K562 (cell line): Measurements from ENCODE around the gene FXYD1. TPM values are rescaled to one million over a fixed set of nuclear protein-coding genes. Genes with fewer than 3 reads are reported as not detected.

Experiments used
- CBX3 ChIP-seq, 2 experiments: IDR thresholded peaks; 1 replicate in 1 of 2; 2 replicates in 1 of 2; pipeline ENCODE4 v1.6.1; 2012; ENCODE audit warnings: inconsistent platforms in 2 of 2, low read length in 2 of 2, borderline replicate concordance in 1 of 2, control low read depth in 1 of 2
- CTCF ChIP-seq, 3 experiments: IDR thresholded peaks in 2 of 3; conservative IDR thresholded peaks in 1 of 3; 2 replicates each; pipeline ENCODE4 v1.5.1; 2011 to 2012; ENCODE audit warnings: low read length in 3 of 3, mild to moderate bottlenecking in 3 of 3, control low read depth in 2 of 3, improper control_type of control experiment in 1 of 3, inconsistent platforms in 1 of 3, low read depth in 1 of 3, mixed read lengths in 1 of 3, moderate library complexity in 1 of 3; ENCODE audit not compliant: insufficient read depth in 2 of 3
- GATAD2B ChIP-seq: fragments of 450-650 bp; IDR thresholded peaks from 2 replicates; pipeline ENCODE4 v1.6.1; 2017; ENCODE audit warnings: mild to moderate bottlenecking, borderline replicate concordance
- MAX ChIP-seq: sonication (generic); formaldehyde crosslinking; IDR thresholded peaks from 2 replicates; pipeline ENCODE4 v1.9.0; 2022; ENCODE audit warnings: mild to moderate bottlenecking, missing genetic modification reagents
- MEIS2 ChIP-seq: fragments of 450-650 bp; IDR thresholded peaks from 2 replicates; pipeline ENCODE4 v1.6.1; 2014; ENCODE audit warnings: mild to moderate bottlenecking; ENCODE audit not compliant: partially characterized antibody
- MTF1 ChIP-seq: fragments of 250-450 bp; sonication (Bioruptor Pico); IDR thresholded peaks from 2 replicates; pipeline ENCODE4 v1.9.0; 2021; ENCODE audit warnings: moderate library complexity, mild to moderate bottlenecking, inconsistent platforms, borderline replicate concordance
- NRF1 ChIP-seq, 2 experiments: fragments of 450-650 bp; IDR thresholded peaks in 1 of 2; conservative IDR thresholded peaks in 1 of 2; 2 replicates each; pipeline ENCODE4 v1.6.1; 2014; ENCODE audit warnings: mild to moderate bottlenecking in 2 of 2
- POLR2G ChIP-seq: fragments of 200-400 bp; formaldehyde crosslinking; IDR thresholded peaks from 2 replicates; pipeline ENCODE4 v1.6.1; 2017; ENCODE audit warnings: low read depth, mild to moderate bottlenecking, antibody characterized with exemption, low read length, moderate library complexity
- POU5F1 ChIP-seq: fragments of 150-350 bp; IDR thresholded peaks from 2 replicates; pipeline ENCODE4 v1.6.1; 2014; ENCODE audit warnings: borderline replicate concordance, low read length, low read depth, mild to moderate bottlenecking; ENCODE audit not compliant: partially characterized antibody
- RBM14 ChIP-seq: fragments of 200-400 bp; formaldehyde crosslinking; IDR thresholded peaks from 2 replicates; pipeline ENCODE4 v1.6.1; 2018; ENCODE audit warnings: low read depth, mild to moderate bottlenecking, low read length, moderate library complexity, borderline replicate concordance; ENCODE audit not compliant: insufficient read depth
- RBM22 ChIP-seq: fragments of 200-400 bp; formaldehyde crosslinking; IDR thresholded peaks from 2 replicates; pipeline ENCODE4 v1.6.1; 2018; ENCODE audit warnings: low read length, low read depth; ENCODE audit not compliant: poor library complexity, severe bottlenecking
- RCOR1 ChIP-seq, 2 experiments: IDR thresholded peaks; 2 replicates each; pipeline ENCODE4 v1.6.1; 2012; ENCODE audit warnings: low read depth in 2 of 2, low read length in 2 of 2, borderline replicate concordance in 1 of 2, improper control_type of control experiment in 1 of 2
- THRAP3 ChIP-seq: fragments of 450-650 bp; IDR thresholded peaks from 2 replicates; pipeline ENCODE4 v1.6.1; 2016; ENCODE audit warnings: mild to moderate bottlenecking, inconsistent platforms, borderline replicate concordance
- ZNF197 ChIP-seq: fragments of 200-800 bp; sonication (Bioruptor generic); IDR thresholded peaks from 2 replicates; pipeline ENCODE4 v1.6.1; 2016; ENCODE audit warnings: low read depth, missing genetic modification characterization, missing compliant biosample characterization
- ZNF407 ChIP-seq: fragments of 450-650 bp; IDR thresholded peaks from 2 replicates; pipeline ENCODE4 v1.6.1; 2016; ENCODE audit warnings: low read depth
- polyA plus RNA-seq, 8 experiments: library from polyadenylated mRNA; depleted of rRNA in 4 of 8; stranded (reverse) in 5 of 8; unstranded in 3 of 8; fragments of >200 nt; fragmentation: Nextera tagmentation in 2 of 8; fragmentation: Illumina TruSeq in 1 of 8; extraction: Ambion mirVana in 2 of 8; extraction: Trizol in 1 of 8; gene quantifications; 2 replicates each; pipeline versions ENCODE4 v1.2.1 to v1.2.3, GENCODE V29; 2011 to 2014; ENCODE audit warnings: inconsistent platforms in 1 of 8, missing spikeins in 1 of 8
- total RNA-seq, 7 experiments: library from RNA; depleted of rRNA in 6 of 7; stranded (reverse); fragments of >200 nt in 6 of 7; fragmentation: Illumina TruSeq in 2 of 7; extraction: Trizol in 2 of 7; gene quantifications; 2 replicates each; pipeline versions ENCODE4 v1.2.1 to v1.2.3, GENCODE V29; 2011 to 2021; ENCODE audit warnings: low replicate concordance in 1 of 7

FXYD1 gene
- total and polyA plus RNA-seq, 9 of the 15 experiments (the other 6 are each of a cell fraction or from before 2014, with no cell fraction given), result 0.40 to 3.2 (median 1.8) TPM; not detected in 3

GRCh38 chr19:35153701-35154524 is 15.3 kb downstream of the FXYD1 start (continued):
- TF ChIP-seq ZNF407, result 0 out of 2 replicates have a peak, but pooled peaks have one; percentile 16
- no peak for TF ChIP-seq ZNF197 (CRISPR knock-in tag)
- TF ChIP-seq RCOR1 (IDR thresholded peaks at IDR 0.05; ENCODE audit: borderline replicate concordance in 1 of 2, low read depth in 2 of 2, low read length in 2 of 2), result 0 out of 4 replicates have a peak, but pooled peaks of 1 of the 2 experiments have one; percentile 6
- TF ChIP-seq RBM22, result peak; percentile 35
- no peak for TF ChIP-seq GATAD2B
- TF ChIP-seq CTCF (IDR thresholded peaks at IDR 0.05 in 2 of 3, conservative IDR thresholded peaks at IDR 0.05 in 1 of 3; ENCODE audit: insufficient read depth in 2 of 3, low read depth in 1 of 3, low read length in 3 of 3), result peak; percentile 69 to 77 (median 76)
- no peak for TF ChIP-seq CBX3 (IDR thresholded peaks at IDR 0.05; ENCODE audit: borderline replicate concordance in 1 of 2, low read length in 2 of 2)
- TF ChIP-seq MAX (CRISPR knock-in tag), result peak; percentile 40; the same call in 1 of the 2 replicates
- no peak for TF ChIP-seq MTF1 (CRISPR knock-in tag)
- TF ChIP-seq POU5F1, result no peak
- TF ChIP-seq POLR2G, result peak; percentile 68
- TF ChIP-seq RBM14, result no peak
- peak; percentile 37 to 50 for TF ChIP-seq NRF1 (conservative IDR thresholded peaks at IDR 0.05 in 1 of 2, IDR thresholded peaks at IDR 0.05 in 1 of 2)
- no peak for TF ChIP-seq THRAP3
- TF ChIP-seq MEIS2, result no peak
